Activated CD4-positive, alpha-beta T cell treated with anti-CD3 and anti-CD28 coated beads for 24 hours (primary cell): ENCODE data around the gene LRRC74B.
"Not testable (repeated sequence)": the region's sequence is repeated elsewhere in the genome, so short reads cannot be mapped to it uniquely, and the experiment has no call there.

Experiments used
- DNase-seq, 2 donors: peaks; one replicate each; pipeline ENCODE4 v3.0.0-alpha.2; 2020; ENCODE audit warnings: low read depth in 2 of 2

Gene LRRC74B

DNA sequence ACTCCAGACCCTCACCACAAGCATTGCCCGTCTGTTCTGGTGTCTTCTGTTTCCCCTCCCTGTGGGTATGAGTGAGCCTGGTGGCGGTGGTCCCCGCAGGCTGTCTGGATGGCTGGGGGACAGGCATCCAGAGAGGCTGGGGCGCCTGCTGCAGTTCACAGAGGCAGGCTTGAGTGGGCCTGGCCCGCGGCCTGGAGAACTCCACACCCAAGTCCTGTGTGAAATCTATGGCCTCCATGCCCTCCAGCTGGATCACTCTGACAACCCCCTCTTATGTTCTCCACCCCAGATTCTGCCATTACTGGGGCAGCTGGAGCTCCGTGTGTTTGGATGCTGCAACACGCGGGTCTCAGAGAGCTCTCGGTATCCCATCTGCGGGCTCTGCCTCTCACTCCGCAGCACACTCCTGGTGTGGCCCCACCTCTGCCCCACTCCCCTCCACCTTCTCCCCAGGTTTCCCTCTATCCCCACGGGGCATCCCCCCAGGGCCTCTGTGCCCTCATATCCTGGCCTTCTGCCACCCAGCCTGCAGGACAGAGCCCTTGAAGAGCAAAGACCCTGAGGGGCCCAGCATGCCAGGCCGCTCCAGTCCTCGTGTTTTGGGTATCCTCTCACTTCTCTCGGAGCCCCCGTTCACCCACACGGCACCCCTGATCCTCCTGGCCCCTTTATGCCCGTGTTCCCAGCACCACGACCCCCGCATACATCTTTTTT, 31.3 kb downstream of the LRRC74B start:
- no peak for DNase-seq

DNA sequence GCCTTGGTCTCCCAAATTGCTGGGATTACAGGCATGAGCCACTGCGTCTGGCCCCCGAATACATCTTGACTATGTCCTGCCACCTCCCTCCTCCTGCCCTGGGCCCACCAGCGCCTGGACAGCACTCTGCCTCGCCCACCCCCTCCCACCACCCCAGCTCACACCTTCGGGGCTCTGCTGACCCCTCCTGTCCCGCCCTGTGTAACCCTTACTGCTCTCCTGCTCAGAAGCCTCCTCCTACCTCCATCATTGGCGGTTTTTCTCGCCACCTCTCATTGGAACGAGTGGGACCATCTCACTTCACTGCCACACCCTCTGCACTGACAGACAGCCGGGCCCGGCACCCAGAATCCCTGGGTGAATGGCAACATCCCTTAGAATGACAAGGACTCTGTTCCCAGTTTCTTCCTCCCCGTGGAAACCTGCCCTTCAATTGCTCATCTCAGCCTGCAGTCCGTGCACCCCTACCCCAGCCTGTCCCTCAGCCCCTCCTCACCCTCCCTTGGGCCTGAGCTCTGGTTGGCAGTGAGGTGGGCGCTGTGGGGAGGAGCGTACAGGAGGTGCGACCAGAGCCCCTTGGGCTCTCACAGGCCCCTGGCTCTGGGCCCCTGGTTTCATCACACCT, 32.2 kb downstream of the LRRC74B start:
- DNase-seq, result no peak

DNA sequence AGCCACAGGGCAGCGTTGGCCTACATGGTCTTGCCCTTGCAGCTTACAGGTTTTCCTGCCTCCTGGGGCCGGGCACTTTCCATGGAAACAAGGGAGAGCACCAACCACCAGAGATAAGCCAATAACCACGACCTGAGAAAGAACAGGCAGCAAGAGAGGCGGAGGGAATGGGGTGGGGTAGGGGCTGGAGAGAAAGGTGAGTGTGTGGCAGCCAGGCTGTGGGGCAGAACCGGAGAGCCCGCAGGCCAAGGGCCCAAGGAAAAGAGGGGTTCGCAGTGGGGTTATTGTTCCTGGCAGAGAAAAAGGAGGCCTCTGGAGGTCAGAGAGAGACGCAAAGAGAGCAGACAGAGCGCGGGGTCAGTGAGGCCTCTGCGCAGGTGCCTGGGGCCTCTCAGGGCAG, 33.2 kb downstream of the LRRC74B start:
- no peak for DNase-seq

DNA sequence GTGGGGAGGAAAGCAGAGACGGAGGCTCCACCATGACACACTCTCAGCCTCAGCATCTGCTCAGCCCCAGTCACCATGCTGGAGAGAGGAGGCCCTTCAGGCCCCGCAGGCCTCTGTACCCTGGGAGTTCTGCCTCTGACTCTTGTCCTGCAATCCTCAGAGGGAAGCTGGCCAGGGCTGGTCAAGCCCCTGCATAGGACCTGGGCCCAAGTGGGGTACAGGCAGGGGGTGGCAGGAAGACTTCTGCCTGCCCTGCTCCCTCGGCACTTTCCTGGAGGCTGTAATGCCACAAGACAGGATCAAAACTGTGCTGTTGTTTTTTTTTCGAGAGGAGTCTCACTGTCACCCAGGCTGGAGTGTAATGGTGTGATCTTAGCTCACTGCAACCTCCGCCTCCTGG, 33.7 kb downstream of the LRRC74B start:
- no peak for DNase-seq

DNA sequence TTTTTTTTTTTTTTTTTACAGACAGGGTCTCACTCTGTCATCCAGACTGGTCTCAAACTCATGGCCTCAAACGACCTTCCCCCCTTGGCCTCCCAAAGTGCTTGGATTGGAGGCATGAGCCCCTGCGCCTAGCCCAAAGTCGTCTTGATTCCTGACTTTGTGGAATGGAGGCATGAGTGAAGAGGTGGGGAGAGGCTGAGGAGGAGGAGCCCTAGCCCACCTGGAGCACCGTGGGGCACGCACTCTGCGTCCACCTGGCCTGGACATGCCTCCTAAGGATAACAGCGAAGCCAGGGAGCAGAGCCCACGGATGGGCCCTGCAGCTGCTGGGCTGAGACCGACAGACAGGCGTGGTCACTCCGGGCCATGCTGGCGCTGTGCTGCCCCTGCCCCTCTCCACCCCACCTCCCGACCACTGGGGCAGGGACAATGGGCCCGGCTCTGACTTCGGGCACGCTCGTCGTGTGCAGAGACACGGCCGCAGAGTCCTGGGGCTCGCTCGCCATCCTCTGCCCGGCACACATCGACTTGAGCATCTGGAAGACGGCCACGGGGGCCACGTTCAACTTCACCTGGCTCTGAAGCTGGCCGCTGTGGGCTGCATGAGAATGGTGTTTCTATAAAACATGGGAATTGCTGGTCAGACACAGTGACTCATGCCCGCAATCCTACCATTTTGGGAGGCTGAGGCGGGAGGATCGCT, 34.8 kb downstream of the LRRC74B start:
- no peak for DNase-seq

DNA sequence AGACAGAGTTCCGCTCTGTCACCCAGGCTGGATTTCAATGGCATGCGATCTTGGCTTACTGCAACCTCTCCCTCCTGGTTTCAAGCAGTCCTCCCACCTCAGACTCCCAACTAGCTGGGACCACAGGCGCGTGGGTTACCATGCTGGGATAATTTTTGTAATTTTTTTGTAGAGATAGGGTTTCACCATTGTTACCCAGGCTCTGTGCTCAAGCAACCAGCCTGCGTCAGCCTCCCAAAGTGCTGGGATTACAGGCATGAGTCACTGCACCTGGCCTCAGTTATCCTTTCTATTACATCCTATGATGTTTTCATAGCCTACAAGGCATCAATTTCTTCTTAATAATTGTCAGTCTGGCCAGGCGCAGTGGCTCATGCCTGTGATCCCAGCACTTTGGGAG, 36.5 kb downstream of the LRRC74B start:
- DNase-seq, result no peak

DNA sequence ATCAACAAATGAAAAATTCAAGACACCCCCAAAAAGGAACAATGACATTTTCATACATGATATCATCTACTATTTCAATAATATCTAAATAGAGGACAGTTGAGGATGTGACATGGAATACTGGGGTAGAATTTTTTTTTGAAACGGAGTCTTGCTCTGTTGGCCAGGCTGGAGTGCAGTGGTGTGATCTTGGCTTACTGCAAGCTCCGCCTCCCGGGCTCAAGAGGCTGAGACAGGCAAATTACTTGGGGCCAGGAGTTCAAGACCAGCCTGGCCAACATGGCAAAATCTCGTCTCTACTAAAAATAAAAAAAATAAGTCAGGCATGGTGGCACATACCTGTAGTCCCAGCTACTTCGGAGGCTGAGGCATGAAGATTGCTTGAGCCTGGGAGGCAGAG, 41.4 kb downstream of the LRRC74B start:
- DNase-seq, result no peak

DNA sequence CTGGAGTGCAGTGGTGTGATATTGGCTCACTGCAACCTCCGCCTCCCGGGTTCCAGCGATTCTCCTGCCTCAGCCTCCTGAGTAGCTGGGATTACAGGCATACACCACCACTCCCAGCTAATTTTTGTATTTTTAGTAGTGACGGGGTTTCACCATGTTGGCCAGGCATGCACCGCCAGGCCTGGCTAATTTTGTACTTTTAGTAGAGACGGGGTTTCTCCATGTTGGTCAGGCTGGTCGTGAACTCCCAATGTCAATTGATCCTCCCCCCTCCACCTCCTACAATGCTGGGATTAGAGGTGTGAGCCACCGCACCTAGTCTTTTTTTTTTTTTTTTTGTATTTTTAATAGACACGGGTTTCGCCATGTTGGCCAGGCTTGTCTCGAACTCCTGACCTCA, 42.2 kb downstream of the LRRC74B start:
- DNase-seq, result not testable (repeated sequence)

DNA sequence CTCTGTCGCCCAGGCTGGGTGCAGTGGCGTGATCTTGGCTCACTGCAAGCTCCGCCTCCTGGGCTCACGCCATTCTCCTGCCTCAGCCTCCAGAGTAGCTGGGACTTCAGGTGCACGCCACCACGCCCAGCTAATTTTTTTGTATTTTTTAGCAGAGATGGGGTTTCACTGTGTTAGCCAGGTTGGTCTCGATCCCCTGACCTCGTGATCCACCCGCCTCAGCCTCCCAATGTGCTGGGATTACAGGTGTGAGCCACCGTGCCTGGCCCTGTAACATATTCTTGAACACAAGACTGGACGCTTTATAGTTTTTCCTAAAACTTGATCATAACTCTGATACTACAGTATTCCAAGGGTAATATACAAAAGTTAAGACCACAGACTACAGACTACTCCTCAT, 45.5 kb downstream of the LRRC74B start:
- DNase-seq, result not testable (repeated sequence)

DNA sequence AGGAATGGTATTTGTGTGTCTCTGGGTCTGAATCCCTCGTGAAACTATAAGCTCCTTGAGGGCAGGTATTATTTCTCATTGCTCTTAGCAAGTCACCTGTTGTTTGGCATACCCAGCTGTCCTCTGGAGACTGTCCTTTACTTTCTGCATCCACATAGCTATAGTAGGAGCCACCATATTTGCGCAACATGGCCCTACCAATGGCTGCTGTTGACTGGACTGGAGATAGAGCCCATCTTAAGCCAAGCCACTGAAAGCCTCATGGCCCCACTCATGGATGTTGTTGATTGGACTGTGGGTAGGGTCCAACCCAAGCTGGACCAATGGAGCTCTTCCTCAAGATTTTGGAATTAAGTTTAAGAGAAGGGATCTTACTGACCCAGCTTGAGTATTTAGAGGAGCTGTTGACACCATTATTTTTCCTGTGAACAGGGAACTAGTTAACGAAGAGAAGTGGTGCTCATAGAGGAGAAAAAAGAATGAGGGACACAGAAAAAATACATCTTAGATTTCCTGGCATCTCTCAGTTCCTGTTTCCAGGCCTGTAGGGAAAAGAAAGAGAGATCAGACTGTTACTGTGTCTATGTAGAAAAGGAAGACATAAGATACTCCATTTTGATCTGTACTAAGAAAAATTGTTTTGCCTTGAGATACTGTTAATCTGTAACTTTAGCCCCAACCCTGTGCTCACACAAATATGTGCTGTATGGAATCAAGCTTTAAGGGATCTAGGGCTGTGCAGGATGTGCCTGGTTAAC, 47.2 kb downstream of the LRRC74B start:
- DNase-seq, result no peak

DNA sequence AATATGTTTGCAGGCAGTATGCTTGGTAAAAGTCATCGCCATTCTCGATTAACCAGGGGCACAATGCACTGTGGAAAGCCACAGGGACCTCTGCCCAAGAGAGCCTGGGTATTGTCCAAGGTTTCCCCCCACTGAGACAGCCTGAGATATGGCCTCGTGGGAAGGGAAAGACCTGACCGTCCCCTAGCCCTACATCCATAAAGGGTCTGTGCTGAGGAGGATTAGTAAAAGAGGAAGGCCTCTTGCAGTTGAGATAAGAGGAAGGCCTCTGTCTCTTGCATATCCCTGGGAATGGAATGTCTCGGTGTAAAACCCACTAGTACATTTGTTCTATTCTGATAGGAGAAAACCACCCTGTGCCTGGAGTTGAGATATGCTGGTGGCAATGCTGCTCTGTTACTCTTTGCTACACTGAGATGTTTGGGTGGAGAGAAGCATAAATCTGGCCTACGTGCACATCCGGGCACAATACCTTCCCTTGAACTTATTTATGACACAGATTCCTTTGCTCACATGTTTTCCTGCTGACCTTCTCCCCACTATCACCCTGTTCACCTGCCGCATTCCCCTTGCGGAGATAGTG, 47.9 kb downstream of the LRRC74B start:
- DNase-seq, result not testable (repeated sequence)

DNA sequence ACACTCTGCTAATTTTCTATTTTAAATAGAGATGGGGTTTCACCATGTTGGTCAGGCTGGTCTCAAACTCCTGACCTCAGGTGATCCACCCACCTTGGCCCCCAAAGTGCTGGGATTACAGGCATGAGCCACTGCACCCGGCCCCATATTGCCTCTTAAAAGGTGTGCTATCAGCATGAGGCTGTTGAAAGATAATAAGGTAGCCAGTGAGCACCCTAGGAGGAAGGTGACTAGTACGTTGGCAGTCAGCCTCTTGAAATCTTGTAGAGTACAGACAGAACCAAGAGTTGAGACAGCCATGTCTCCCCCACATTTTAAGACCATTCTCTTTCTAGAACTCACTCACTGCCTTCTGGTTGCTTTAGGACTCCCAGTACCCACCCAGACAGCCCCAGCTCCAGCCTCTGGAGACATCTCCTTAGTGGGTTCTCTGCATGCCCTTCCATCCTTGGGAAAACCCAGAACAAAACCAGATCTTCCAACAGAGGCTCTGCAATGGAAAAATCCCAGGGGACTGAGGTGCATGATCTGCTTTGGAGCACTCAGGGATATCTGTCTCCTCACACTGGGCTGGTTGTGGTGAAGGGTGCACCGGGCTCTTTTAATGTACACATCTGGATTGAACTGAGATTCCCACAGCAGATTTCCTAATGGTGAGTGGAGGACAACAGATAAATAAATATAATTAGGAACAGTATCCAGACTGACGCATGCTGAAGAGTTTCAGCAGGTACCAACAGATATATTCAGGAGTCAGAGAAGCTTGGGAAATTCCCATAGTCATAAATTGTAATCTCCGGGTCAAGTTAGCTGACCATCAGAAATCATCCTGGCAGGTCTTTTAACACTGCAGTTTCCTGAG, 49.4 kb downstream of the LRRC74B start:
- DNase-seq, result no peak

DNA sequence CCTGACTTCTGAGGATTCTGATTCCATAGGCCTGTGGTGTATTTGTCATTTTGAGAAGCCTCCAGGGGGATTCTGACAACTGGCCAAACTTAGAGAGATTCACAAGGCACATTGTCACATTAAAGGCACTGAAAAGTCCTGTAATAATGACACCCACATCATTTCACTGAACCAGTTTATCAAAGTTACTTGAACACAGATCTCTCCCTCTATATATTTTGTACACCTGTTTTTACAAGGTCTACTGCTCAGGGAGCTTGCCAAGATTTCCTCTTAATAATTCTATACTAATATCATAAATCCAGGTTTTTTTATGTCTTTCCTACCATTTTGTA, 50.0 kb downstream of the LRRC74B start:
- DNase-seq, result no peak

DNA sequence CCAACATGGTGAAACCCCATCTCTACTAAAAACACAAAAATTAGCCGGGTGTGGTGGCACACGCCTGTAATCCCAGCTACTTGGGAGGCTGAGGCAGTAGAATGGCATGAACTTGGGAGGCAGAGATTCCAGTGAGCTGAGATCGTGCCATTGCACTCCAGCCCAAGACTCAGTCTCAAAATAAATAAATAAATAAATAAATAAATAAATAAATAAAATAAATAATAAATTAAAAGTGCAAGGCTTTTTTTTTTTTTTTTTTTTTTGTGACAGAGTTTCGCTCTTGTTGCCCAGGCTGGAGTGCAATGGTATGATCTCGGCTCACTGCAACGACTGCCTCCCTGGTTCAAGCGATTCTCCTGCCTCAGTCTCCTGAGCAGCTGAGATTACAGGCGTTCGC, 51.1 kb downstream of the LRRC74B start:
- DNase-seq, result not testable (repeated sequence)

DNA sequence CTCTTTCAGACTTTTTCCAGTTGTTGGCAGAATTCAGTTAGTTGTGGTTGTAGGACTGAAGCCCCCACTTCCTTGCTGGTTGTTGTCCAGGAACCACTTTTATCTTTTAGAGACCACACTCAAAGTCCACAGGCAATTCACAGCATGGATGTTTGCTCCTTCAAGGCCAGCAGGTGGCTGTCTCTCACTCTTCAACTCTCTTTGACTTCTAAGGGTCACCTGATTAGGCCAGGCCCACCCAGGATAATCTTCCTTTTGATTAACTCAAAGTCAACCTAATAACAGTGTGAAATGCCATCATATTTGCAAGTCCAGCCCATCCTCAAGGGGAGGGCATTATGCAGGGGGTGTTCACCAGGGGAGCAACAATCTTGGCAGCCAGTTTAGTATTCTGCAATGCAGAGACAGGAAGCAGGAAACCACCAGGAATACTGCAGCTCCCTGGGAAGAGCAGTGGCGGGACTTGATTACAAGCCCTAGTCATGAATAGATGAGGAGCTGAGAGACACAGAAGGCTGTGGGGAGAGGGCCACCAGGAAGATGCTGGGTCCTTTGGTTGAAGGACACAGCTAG, 52.4 kb downstream of the LRRC74B start:
- DNase-seq, result no peak

DNA sequence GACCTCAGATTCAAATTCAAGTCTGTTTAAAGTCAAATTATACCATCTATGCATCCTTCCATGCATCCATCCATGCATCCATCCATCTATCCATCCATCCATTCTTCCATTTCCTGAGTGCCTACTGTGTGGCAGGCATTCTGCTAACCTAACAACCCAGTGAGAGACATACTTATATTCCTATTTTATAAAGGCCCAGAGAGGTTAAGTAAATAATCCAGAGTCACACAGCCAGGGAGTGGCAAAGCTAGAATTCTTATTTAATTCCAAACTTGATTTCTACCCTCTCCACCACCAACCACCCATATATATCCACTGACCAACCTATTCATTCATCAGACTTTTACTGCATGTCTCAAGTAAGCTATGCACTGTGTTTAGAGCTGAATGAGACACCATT, 53.8 kb downstream of the LRRC74B start:
- no peak for DNase-seq

DNA sequence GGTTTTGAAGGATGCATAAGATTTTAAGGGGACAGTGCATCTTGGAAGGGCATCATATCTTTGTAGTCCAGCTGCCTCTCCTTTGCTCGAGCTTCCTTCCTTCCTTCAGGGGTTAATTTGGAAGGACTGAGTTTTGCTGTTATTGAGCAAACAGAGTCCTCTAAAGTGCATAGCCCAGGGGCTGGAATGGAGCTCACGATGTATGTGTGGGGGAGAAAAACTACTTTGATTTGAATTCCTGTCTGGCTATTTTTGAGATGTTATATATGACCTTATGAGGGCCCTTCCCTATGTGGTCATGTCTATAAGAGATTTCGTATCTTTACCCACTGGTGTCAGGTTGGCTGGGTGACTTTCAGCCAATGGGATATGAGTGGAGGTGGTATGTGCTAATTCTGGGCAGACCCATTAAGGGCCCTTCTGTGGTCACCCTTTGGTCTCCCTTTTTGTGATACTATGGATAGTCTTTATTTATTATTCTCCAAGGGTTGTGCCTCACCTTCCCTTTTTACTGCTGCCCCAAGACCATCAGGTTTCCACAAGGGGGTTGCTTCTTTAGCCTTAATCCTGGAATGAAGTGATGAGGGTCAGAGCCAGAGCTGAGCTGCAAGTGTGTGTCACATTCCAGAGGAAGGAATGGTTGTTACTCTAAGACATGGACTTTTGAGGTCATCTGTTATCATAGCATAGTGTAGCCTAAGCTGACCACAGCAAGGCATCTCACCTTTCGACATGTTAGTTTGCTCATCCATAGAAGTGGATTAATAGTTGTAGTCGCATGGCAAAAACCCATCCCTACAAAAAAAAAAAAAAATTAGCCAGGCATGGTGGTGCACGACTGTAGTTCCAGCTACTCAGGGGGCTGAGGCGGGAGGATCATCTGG, 54.6 kb downstream of the LRRC74B start:
- DNase-seq, result no peak

DNA sequence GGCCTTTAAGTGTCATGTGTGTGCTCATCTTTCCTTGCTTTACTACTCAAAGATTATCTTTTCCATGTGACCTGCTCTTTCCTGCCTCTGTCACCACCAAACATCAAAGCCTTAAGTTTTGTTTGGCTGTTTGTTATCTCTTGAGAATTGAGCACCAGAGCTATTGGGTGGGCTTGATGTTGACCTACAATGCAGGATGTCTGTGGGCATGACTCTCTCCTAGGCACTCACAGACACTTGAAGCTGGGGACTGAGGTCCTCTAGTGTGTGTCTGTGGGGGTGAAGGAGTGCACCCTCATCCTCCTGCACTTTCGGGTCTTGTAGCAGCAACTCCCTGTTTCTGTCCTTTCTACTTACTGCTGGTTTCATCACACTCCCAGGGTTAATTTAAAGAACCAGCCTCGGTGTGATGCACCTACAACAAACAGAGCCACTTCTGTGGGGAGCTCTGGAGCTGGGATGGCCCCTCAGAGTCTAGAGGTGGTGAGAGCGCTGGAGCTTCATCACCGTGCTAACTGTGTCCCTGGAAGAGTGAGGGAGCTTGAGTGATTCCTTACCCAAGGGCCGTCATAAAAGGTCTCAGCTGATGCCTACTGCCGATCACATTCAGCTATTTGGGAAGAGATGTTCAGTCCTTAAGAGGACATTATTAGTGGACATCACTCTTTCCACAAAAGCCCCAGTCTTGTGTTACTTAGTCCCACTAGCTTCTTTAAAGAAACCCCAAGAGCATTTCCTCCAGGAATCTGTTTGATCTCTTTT, 56.3 kb downstream of the LRRC74B start:
- no peak for DNase-seq

DNA sequence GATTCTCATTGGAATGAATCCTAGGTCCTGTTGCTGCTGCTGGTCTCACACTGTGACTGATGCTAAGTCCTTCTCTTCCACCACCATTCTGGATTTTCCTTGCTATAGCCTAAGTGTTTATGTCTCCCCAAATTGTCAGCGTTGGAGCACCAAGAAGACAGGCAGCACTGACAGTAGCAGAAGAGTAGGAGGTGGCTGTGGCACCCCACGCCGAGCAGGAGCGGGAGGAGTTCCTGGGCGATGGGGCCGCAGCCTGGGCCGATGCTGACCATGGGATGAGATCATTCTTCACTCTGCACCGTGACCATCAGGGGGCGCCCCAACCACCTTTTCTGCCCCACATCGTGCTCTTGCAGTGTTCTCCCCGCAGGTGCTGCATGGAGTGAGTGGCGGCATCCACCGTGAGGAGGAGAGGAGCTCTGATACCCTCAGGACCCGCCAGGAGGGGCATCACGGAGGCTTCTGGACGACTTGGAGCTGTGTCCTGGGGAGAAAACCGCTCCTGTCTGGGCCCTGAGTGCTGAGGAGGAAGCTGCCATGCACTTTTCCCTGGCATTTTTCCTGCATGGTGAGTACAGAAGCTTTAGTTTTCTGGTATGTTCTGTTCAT, 57.0 kb downstream of the LRRC74B start:
- DNase-seq, result peak; percentile 75 to 82
